CD8-positive, alpha-beta memory T cell (primary cell): ENCODE measurements around the gene FAM13A. TPM values are rescaled to one million over a fixed set of nuclear protein-coding genes. Genes with fewer than 3 reads are reported as not detected.
"Not testable (repeated sequence)": the region's sequence is repeated elsewhere in the genome, so short reads cannot be mapped to it uniquely, and the experiment has no call there.

Source experiments
- CTCF ChIA-PET: fragments of 350-600 bp; sonication (Branson Sonifier 250); formaldehyde crosslinking; loops from one replicate; lab custom pipeline; 2021; ENCODE audit warnings: antibody characterized with exemption; lab: Charles Lee
- POLR2A ChIA-PET: fragments of 350-600 bp; sonication (Branson Sonifier 250); formaldehyde crosslinking; loops from one replicate; lab custom pipeline; 2021; ENCODE audit warnings: antibody characterized with exemption; lab: Charles Lee
- DNase-seq, 5 donors: peaks; one replicate each; pipeline versions ENCODE4 v3.0.0 to v3.0.0-alpha.2; 2020 to 2022; ENCODE audit warnings: mixed read lengths in 1 of 5
- H3K27ac ChIP-seq: one replicate; pipeline ENCODE4 v1.7.0; 2013; ENCODE audit warnings: low read depth, mild to moderate bottlenecking, low read length, moderate library complexity
- H3K27me3 ChIP-seq: 2 replicates; pipeline ENCODE4 v1.7.0; 2013; ENCODE audit warnings: low read length, mild to moderate bottlenecking; ENCODE audit not compliant: insufficient read depth, poor library complexity, severe bottlenecking
- H3K36me3 ChIP-seq: 2 replicates; pipeline ENCODE4 v1.7.0; 2013; ENCODE audit warnings: mild to moderate bottlenecking, low read length, moderate library complexity; ENCODE audit not compliant: insufficient read depth
- H3K4me1 ChIP-seq: 2 replicates; pipeline ENCODE4 v1.7.0; 2013; ENCODE audit warnings: mild to moderate bottlenecking, low read length, moderate library complexity; ENCODE audit not compliant: insufficient read depth
- H3K4me3 ChIP-seq: 2 replicates; pipeline ENCODE4 v1.7.0; 2013; ENCODE audit warnings: mild to moderate bottlenecking, low read length
- H3K9me3 ChIP-seq: 2 replicates; pipeline ENCODE4 v1.7.0; 2013; ENCODE audit warnings: mild to moderate bottlenecking, low read length
- H3K27ac Mint-ChIP-seq, 8 donors: one replicate each; pipeline ENCODE4 v1.8.0; 2020 to 2021; ENCODE audit warnings: mixed read lengths in 8 of 8, mild to moderate bottlenecking in 6 of 8, inconsistent platforms in 3 of 8, moderate library complexity in 3 of 8
- H3K27me3 Mint-ChIP-seq, 2 donors: one replicate each; pipeline ENCODE4 v1.8.0; 2020 to 2021; ENCODE audit warnings: mixed read lengths in 2 of 2, mild to moderate bottlenecking in 1 of 2, moderate library complexity in 1 of 2
- H3K36me3 Mint-ChIP-seq, 3 donors: one replicate each; pipeline ENCODE4 v1.8.0; 2020 to 2021; ENCODE audit warnings: mixed read lengths in 3 of 3, inconsistent platforms in 1 of 3, mild to moderate bottlenecking in 1 of 3
- H3K4me1 Mint-ChIP-seq, 3 donors: one replicate each; pipeline ENCODE4 v1.8.0; 2020 to 2021; ENCODE audit warnings: mixed read lengths in 3 of 3, inconsistent platforms in 1 of 3, mild to moderate bottlenecking in 1 of 3
- H3K4me3 Mint-ChIP-seq, 7 donors: one replicate each; pipeline ENCODE4 v1.8.0; 2020 to 2021; ENCODE audit warnings: mixed read lengths in 7 of 7, mild to moderate bottlenecking in 6 of 7, moderate library complexity in 4 of 7, inconsistent platforms in 2 of 7
- H3K9me3 Mint-ChIP-seq, 5 donors: one replicate each; pipeline ENCODE4 v1.8.0; 2020 to 2022; ENCODE audit warnings: mixed read lengths in 5 of 5, mild to moderate bottlenecking in 3 of 5, moderate library complexity in 2 of 5, inconsistent platforms in 1 of 5
- polyA plus RNA-seq: library from polyadenylated mRNA; unstranded; fragments of 300-500 nt; fragmentation: Illumina TruSeq; gene quantifications from one replicate; pipeline ENCODE4 v1.2.3, GENCODE V29; 2021
- total RNA-seq, 2 experiments: library from RNA; stranded (reverse); gene quantifications; one replicate each; pipeline ENCODE4 v1.2.3, GENCODE V29; 2021

The FAM13A gene
- total and polyA plus RNA-seq, 3 experiments from 2014 or later, result 1.4 to 1.6 (median 1.4) TPM

GRCh38 chr4:88919056-88919455 lies 137.9 kb downstream of the FAM13A start:
- Histone ChIP-seq H3K27ac (no peak overlapping the region), H3K4me3 (no peak overlapping the region), H3K27me3 (no peaks in the 10 kb centered on the region), H3K4me1 (no peaks in the 10 kb centered on the region), H3K36me3 (no peaks in the 10 kb centered on the region), H3K9me3 (no peaks in the 10 kb centered on the region)
- no peak for DNase-seq
- ChIA-PET CTCF (no interaction called here), POLR2A (no interaction called here)
- no peaks in the 10 kb centered on the region for H3K4me1 Mint-ChIP-seq
- H3K9me3 Mint-ChIP-seq, result peaks cover 0 to 7% (median 0%) of the 10 kb centered on the region in 5 donors
- H3K36me3 Mint-ChIP-seq, result no peaks in the 10 kb centered on the region
- H3K27ac Mint-ChIP-seq, result no peak overlapping the region
- H3K4me3 Mint-ChIP-seq, result no peak overlapping the region
- H3K27me3 Mint-ChIP-seq, result peaks cover 5 to 19% of the 10 kb centered on the region in 2 donors

GRCh38 chr4:88913181-88913580 lies 143.8 kb downstream of the FAM13A start:
- H3K36me3 Mint-ChIP-seq, result not testable (repeated sequence)

GRCh38 chr4:88911246-88912212 lies 145.5 kb downstream of the FAM13A start:
- H3K9me3 ChIP-seq, result no peaks in the 10 kb centered on the region
- Mint-ChIP-seq H3K27ac (no peak overlapping the region), H3K27me3 (peaks cover 1 to 13% of the 10 kb centered on the region in 2 donors), H3K4me1 (no peaks in the 10 kb centered on the region), H3K4me3 (no peak overlapping the region), H3K9me3 (peaks cover 0 to 1% (median 0%) of the 10 kb centered on the region in 5 donors), H3K36me3 (no peaks in the 10 kb centered on the region)
- no peaks in the 10 kb centered on the region for H3K27me3 ChIP-seq
- ChIA-PET CTCF (no interaction called here), POLR2A (no interaction called here)
- no peaks in the 10 kb centered on the region for H3K36me3 ChIP-seq
- no peak overlapping the region for H3K4me3 ChIP-seq
- no peak for DNase-seq
- H3K4me1 ChIP-seq, result no peaks in the 10 kb centered on the region
- H3K27ac ChIP-seq, result no peak overlapping the region

More at GRCh38 chr4:88913181-88913580, 143.8 kb downstream of the FAM13A start:
- H3K9me3 ChIP-seq, H3K9me3 Mint-ChIP-seq, H3K4me1 ChIP-seq, CTCF ChIA-PET, H3K4me3 Mint-ChIP-seq, POLR2A ChIA-PET, H3K36me3 ChIP-seq, H3K4me1 Mint-ChIP-seq, H3K27ac Mint-ChIP-seq, H3K4me3 ChIP-seq, H3K27me3 ChIP-seq, DNase-seq, H3K27ac ChIP-seq: not testable (repeated sequence)
- peaks cover 3 to 23% of the 10 kb centered on the region in 2 donors for H3K27me3 Mint-ChIP-seq

- H3K27me3 Mint-ChIP-seq, result peaks cover 1 to 18% of the 10 kb centered on the region in 2 donors
- ChIA-PET CTCF (no interaction called here), POLR2A (no interaction called here)
- no peak for DNase-seq
- Histone ChIP-seq H3K27ac (no peak overlapping the region), H3K4me1 (no peaks in the 10 kb centered on the region), H3K27me3 (no peaks in the 10 kb centered on the region), H3K4me3 (no peak overlapping the region), H3K9me3 (no peaks in the 10 kb centered on the region), H3K36me3 (no peaks in the 10 kb centered on the region)
- no peaks in the 10 kb centered on the region for H3K4me1 Mint-ChIP-seq
- H3K27ac Mint-ChIP-seq, result no peak overlapping the region
- H3K36me3 Mint-ChIP-seq, result no peaks in the 10 kb centered on the region
- no peak overlapping the region for H3K4me3 Mint-ChIP-seq
- H3K9me3 Mint-ChIP-seq, result peaks cover 0 to 1% (median 0%) of the 10 kb centered on the region in 5 donors
Observed at GRCh38 chr4:88910101-88910500, 146.9 kb downstream of the FAM13A start.

GRCh38 chr4:88908521-88908920 lies 148.5 kb downstream of the FAM13A start:
- H3K27ac ChIP-seq, result no peak overlapping the region
- no peak overlapping the region for H3K4me3 Mint-ChIP-seq
- CTCF ChIA-PET, result no interaction called here
- H3K36me3 ChIP-seq, result no peaks in the 10 kb centered on the region
- no peaks in the 10 kb centered on the region for H3K36me3 Mint-ChIP-seq
- no peak for DNase-seq
- POLR2A ChIA-PET, result no interaction called here
- H3K27ac Mint-ChIP-seq, result no peak overlapping the region
- no peaks in the 10 kb centered on the region for H3K4me1 ChIP-seq
- H3K4me3 ChIP-seq, result no peak overlapping the region
- no peaks in the 10 kb centered on the region for H3K9me3 ChIP-seq
- no peaks in the 10 kb centered on the region for H3K27me3 ChIP-seq
- H3K27me3 Mint-ChIP-seq, result peaks cover 1 to 18% of the 10 kb centered on the region in 2 donors
- H3K9me3 Mint-ChIP-seq, result peaks cover 0 to 1% (median 0%) of the 10 kb centered on the region in 5 donors
- H3K4me1 Mint-ChIP-seq, result no peaks in the 10 kb centered on the region

GRCh38 chr4:88908003-88908402 lies 149.0 kb downstream of the FAM13A start:
- Histone ChIP-seq H3K27ac (no peak overlapping the region), H3K4me3 (no peak overlapping the region), H3K4me1 (no peaks in the 10 kb centered on the region), H3K27me3 (no peaks in the 10 kb centered on the region), H3K9me3 (no peaks in the 10 kb centered on the region), H3K36me3 (no peaks in the 10 kb centered on the region)
- H3K4me3 Mint-ChIP-seq, result no peak overlapping the region
- no peak for DNase-seq
- H3K27ac Mint-ChIP-seq, result no peak overlapping the region
- no peaks in the 10 kb centered on the region for H3K36me3 Mint-ChIP-seq
- H3K4me1 Mint-ChIP-seq, result no peaks in the 10 kb centered on the region
- ChIA-PET POLR2A (no interaction called here), CTCF (no interaction called here)
- peaks cover 0 to 1% (median 0%) of the 10 kb centered on the region in 5 donors for H3K9me3 Mint-ChIP-seq
- H3K27me3 Mint-ChIP-seq, result peaks cover 1 to 18% of the 10 kb centered on the region in 2 donors

GRCh38 chr4:88907478-88907877 lies 149.5 kb downstream of the FAM13A start:
- no peaks in the 10 kb centered on the region for H3K9me3 ChIP-seq
- POLR2A ChIA-PET, result no interaction called here

GRCh38 chr4:88904240-88904639 lies 152.7 kb downstream of the FAM13A start:
- Mint-ChIP-seq H3K27me3 (peaks cover 3 to 13% of the 10 kb centered on the region in 2 donors), H3K9me3 (peaks cover 3 to 21% (median 10%) of the 10 kb centered on the region in 5 donors)
- H3K27ac Mint-ChIP-seq, H3K36me3 Mint-ChIP-seq, H3K36me3 ChIP-seq, H3K4me3 Mint-ChIP-seq, H3K4me1 Mint-ChIP-seq, H3K9me3 ChIP-seq, H3K27ac ChIP-seq, H3K4me1 ChIP-seq, H3K4me3 ChIP-seq, DNase-seq, POLR2A ChIA-PET, CTCF ChIA-PET, H3K27me3 ChIP-seq: not testable (repeated sequence)

More at GRCh38 chr4:88907478-88907877, 149.5 kb downstream of the FAM13A start:
- H3K27ac Mint-ChIP-seq, result no peak overlapping the region
- H3K9me3 Mint-ChIP-seq, result peaks cover 0 to 4% (median 1%) of the 10 kb centered on the region in 5 donors
- no peak overlapping the region for H3K4me3 ChIP-seq
- peaks cover 1 to 18% of the 10 kb centered on the region in 2 donors for H3K27me3 Mint-ChIP-seq
- no peaks in the 10 kb centered on the region for H3K4me1 Mint-ChIP-seq
- no peaks in the 10 kb centered on the region for H3K27me3 ChIP-seq
- no peak for DNase-seq
- H3K4me3 Mint-ChIP-seq, result no peak overlapping the region
- no peaks in the 10 kb centered on the region for H3K36me3 Mint-ChIP-seq
- H3K36me3 ChIP-seq, result no peaks in the 10 kb centered on the region
- CTCF ChIA-PET, result no interaction called here
- no peaks in the 10 kb centered on the region for H3K4me1 ChIP-seq
- no peak overlapping the region for H3K27ac ChIP-seq
